ENCODE measurements around the gene TTC22.
A peak's percentile ranks its signal among the peaks of the same experiment; 100 is the strongest.
"Not testable (repeated sequence)": the region's sequence is repeated elsewhere in the genome, so short reads cannot be mapped to it uniquely, and the experiment has no call there.

TTC22 gene

DNA sequence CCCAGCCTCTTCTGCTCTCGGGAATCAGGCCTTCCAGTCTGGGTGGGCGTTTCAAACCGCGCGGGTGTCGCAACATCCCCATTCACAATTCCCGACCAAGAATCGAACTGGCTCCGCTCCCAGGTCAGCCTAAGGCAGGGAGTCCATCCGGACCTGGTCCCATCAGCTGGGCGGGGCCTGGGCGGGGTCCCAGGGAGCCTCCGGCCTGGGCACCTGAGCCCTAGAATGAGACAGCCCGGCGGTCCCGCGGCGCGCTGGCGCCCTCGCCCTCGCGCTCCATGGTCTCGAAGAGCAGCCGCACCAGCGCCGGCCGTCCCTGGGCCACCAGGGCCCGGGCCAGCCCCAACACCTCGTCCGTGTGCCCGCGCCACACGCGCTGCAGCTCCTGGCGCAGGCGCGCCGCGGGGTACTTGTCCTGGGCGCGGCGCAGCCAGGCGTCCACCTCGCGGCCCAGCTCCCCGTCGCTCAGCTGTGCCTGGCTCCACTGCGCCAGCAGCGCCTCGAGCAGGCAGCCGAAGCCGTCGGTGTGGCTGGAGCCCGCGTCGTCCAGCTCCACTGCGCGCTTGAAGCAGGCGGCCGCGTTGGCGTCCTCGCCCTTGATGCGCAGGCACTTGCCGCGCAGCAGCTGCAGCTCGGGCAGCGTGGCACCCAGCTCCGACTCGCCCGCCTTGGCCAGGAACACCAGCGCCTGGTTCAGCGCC is 19.9 kb downstream of the TTC22 start:
- DNase-seq = no peak

DNA sequence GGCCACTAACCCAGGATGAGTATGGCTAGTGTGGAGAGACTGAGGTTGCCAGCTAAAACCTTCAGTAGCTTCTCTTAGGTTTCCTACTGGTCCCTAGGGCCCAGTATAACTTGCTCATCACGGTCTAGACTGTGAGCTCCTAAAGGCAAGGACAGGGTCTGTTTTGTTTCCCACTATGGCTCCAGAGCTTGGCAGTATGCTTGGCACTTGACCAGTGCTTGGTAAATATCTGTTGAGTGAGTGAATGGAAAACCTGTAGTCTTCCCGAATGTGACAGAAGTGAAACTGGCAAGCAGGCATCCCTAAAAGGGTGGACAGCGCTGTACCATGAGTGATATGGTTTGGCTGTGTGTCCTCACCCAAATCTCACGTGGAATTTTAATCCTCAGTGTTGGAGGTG is 23.7 kb downstream of the TTC22 start:
- no peak for DNase-seq

DNA sequence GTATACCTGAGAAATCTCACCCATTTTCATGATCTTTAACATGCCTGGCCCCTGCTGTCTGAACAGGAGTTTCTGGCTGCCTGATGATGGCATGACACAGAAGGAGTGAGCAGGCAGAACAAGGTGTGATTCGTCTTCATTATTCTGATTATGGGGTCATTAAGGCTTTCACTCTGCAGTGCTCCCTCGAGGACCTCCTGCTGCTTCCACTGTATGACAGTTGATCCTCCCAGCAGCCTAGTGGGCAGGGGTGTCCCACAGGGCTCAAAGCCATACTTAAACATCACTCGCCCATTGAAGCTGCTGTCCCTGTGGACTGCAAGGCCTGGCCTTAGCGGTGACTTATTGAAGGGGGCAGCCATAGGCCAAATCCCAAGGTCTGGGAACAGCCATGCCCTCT is 24.1 kb downstream of the TTC22 start:
- no peak for DNase-seq

DNA sequence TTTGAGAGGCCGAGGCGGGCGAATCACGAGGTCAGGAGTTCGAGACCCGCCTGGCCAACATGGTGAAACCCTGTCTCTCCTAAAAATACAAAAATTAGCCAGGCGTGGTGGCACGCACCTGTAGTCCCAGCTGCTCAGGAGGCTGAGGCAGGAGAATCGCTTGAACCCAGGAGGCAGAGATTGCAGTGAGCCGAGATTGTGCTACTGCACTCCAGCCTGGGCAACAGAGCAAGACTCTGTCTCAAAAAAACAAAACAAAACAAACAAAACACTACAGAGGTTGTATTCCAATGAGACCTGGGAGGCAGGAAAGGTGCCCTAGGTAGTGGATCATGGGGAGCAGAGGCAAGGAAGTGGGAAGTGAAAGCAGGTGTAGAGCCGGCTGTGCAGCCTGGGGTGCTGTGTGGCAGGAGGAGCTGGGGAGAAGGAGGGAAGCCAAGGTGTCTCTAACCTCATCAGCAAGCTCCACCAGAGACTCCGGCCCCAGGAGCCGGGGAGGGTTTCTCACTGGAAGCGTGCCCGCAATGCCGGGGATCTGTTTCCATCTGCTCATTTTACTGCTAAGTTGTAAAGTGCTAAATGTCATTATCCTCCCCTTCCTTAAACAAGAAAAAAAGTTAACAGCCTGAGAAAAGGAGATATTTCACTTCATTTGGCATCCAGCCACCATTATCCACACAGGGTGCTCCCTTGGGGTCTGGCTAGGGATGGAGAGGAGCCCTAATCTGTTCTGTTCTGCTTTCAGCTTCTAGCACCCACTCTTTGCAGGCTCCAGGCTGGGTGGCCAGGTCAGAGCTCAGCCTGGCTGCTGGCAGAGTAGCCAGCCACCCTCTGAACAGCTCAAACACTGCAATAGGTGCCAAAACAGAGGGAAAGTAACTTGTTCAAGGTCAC is 25.0 kb downstream of the TTC22 start:
- DNase-seq = not testable (repeated sequence)

DNA sequence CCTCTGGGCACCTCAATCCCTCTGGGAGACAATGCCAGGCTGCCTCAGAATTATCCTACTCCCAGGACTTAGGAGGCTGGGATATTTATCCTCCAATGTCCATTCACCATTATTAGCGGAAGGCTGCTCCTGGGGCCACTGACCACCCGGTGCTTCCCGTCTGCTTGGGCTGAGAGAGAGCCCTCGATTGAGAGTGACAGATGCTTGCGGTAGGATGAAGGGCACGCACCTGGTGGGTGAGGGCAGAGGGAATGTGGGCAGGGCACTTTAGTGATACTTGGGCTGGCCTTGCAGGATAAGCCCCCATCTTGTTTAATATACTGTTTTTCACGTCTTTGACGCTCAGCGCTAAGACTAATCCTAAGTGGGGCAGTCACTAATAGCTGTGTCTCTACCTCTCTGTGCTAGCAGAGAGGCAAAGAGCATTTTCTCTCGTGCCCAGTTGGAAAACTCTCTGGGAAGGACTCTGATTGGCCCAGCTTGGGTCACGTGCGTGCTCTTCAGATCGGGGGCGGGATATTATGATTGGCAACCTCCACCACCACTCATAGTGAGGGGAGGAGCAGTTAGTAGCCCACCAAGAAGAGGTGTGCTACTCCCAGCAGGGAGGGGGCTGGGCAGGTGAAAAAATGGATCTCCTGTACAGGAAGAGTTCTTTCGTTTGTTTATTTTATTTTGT is 26.2 kb downstream of the TTC22 start:
- no peak for DNase-seq

DNA sequence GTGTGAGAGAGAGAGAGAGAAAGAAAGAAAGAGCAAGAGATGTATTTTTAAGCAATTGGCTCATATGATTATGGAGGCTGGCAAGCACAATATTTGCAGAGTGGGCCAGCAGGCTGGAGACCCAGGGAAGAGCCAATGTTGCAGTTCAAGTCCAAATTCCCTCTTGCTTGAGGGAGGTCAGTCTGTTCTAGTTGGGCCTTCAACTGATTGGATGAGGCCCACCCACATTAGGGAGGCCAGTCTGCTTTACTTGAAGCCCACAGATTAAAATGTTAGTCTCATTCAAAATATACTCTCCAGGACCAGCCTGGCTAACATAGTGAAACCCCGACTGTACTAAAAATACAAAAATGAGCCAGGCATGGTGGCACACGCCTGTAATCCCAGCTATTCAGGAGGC is 28.2 kb downstream of the TTC22 start:
- no peak for DNase-seq

DNA sequence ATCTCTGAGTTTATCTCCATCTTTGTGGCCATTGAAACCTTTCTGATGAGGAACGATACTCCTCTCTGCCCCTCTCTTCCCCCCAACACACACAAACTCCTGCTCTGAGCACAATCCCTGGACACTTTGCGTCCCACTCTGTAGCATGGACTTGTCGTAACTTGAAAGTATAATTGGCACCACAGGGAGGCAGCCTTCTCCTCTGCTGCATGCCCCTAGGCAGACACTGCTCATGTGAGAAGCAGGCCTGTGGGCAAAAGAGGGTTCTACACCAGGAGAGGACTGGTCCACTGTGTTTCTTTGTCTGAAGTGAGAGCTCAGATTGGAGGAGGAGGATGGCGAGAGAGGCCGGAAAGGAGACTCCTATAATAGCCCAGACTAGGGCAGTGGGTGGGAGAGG is 33.0 kb downstream of the TTC22 start:
- DNase-seq = no peak

DNA sequence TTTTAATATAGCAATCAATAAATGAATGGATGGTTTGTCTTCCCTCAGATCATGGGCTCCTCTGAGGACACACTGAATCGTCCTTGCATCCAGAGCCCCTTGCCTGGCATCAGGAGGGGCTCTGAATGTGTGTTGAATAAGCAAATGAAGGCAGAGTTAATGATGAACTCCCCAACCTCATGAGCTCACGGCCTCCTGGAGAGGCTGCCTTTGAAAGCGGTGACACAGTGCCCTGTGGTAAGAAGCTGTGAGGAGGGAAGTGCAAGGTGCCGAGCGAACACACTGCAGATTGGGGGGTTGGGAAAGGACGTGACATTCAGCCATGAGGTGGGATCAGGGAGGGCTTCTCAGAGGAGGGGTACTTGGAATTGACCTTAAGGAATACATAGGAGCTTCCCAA is 33.6 kb downstream of the TTC22 start:
- no peak for DNase-seq

DNA sequence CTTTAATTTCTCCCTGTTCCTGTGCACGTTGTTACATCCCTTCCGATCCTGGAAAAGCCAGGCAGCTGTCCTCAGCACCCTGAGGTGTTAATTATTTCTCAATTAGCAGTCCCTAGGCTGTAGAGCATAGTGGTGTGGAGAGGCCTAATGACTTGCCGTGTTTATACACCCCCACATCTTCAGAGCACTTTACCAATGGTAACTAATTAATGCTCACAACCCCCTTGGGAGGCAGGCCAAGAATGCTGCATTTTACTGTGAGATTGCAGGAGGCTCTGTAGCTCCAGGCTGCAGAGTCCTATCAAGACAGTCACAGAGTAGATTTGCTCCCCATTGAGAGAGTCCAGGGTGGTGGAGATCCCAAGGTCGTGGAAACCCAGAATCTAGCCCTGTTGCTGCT is 34.4 kb downstream of the TTC22 start:
- no peak for DNase-seq

DNA sequence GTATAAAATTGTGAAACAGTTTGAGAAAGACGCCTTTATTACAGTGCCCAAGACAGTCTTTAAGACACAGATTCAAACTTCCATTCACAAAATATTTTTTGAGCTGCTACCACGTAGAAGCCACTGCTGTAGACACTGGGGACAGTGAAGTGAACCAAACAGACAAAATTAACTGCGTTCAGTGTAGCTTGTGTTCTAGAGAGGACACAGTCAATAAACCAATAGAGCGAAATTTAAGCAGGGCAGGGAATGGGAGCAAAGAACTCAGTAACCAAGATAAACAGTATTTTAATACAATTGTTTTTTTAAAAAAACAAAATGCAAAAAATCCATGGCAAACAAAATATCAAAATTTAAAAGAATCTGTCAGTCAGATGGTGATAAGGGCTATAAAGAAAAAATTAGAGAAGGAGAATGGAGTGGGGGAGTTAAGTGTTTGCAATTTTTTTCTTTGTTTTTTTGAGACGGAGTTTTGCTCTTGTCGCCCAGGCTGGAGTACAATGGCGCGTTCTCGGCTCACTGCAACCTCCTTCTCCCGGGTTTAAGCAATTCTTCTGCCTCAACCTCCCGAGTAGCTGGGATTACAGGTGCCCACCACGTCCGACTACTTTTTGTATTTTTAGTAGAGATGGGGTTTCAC is 36.1 kb downstream of the TTC22 start:
- DNase-seq = no peak

DNA sequence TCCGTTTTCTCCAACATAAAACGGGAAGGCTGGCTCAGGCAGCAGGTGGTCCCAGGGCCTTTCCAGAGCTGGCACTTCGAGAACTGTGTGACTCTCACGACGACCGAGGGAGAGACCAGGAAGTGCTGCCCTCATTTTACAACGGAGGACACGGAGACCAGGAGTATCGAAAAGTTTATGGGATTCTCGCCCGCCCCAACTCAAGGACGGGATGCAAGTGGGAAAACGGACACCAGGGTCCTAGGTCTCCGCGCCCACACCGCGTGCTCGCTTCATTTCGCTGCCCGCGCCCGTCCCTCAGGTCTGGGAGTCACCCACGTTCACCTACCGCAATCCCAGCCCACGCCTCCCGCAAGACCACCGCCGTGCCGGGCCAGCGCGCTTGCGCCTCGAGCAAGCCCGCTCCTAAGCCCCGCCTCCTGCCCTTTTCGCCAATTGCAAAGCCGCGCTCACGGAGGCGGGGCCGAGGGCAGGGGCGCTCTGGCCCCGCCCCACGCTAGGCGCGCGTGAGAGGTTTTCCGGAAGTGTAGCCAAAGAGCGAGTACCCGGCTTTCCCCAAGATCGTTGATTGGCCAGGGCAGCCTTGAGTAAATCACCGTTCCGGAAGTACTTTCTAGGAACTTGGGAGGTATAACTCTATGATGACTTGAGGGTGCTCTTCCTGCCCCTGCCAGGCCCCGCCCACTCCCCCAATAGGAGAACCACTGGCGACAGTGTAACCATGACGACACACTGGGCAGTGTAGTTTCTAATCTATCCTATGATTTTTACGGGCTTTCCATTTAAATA is 36.8 kb downstream of the TTC22 start, which contains the start of gene PARS2:
PARS2 (minus strand) TSS at position 391 of the 789 bp plus-strand sequence. CDS start 5,362 bp downstream, outside the sequence.
- peak; percentile 96 for DNase-seq

DNA sequence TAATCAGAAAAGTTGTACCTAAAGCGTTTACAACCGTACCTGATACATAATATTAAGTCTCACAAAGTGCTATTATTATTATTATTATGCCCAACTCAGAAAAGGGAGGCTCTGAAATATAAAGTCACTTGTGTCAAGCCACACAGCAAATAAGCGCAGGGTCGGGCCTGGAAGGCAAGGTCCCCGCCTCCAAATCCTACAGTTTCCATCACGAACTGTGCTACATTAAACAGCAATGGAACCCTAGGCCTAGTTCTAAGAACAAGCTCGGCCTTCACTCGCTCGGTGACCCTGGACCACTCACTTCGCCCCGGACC is 37.3 kb downstream of the TTC22 start:
- peak; percentile 10 for DNase-seq

DNA sequence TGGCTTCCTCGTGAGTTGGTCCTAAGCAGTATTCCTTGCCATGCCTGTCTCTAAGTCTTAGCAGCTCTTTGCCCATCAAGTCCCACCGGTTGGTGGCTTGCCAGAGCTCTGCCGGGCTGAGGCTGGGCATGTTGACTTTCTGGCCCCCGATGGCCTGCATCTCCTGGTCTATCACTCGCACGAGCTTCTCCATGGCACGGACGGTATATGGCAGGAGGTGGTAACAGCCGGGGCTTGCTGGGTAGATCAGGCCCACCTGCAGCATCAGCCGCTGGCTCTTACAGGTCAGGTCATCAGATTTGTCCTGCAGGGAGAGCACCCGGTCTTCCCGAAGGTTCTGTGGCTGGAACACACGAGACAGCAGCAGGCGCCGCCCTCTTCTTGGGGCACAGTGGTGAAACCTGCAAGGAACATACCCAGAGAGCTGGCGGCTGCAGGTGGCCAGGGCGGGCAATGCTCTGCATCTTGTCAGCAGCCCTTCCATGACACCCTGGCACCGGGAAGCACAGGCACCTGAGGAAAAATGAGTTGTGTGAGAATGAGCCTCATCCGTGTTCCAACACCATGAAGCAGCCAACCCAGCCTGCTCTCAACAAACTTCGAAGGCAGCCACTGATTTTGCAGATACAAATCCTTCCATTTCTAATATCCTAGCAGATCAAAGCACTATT is 42.3 kb downstream of the TTC22 start:
- no peak for DNase-seq

DNA sequence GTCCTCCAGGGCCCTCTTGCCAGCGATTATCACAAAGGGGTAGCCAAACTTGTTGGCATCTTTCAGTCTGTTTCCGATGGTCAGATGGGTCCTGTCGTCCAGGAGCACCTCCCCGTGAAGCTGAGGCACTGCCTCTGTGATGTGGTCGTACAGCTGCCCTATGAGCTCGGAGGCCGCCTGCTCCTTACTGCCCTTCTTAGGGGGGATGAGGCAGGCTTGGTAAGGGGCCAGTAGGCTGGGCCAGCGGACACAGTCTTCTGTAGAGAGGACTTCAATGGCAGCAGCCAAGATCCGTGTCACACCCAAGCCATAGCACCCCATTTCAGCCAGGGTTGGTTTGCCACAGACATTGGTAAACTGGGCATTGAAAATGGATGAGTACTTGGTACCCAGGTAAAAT is 43.3 kb downstream of the TTC22 start:
- no peak for DNase-seq

DNA sequence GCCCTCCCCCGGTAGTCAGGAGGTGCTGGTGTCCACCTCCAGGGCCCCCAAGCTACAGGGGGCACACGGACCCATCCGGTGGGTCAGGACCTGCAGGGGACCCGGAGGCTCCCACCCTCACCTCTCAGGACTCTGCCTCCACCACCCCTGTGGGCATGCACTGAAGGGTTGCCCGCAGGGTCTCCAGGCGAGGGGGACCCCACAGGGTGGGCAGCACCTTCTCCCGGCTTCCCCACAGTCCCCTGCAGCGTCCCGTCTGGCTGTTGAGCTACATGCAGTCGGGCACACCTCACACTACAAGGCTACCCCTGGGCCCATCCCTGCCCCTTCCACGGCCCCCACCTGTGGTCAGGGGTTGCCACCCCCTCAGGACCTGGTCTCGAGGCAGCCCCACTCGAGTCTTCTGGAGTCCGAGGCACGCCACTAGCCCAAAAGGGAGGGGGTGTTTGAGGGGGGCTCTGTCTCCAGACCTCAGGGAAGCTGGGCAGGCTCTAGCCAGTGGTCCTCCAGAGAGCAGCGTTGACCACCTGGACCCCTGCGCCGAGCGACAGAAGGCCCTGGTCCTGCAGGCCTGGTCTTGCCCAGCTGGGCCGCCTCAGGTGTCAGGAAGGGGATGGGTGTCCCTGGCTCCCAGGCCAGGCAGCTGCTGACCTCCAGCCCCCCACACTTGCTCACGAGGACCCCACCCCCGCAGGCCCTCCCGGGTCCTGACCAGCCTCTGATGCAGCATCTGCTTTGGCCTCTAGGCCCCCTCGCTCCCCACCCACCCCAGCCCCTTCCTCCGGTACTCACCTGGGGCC is 46.4 kb downstream of the TTC22 start:
- no peak for DNase-seq

DNA sequence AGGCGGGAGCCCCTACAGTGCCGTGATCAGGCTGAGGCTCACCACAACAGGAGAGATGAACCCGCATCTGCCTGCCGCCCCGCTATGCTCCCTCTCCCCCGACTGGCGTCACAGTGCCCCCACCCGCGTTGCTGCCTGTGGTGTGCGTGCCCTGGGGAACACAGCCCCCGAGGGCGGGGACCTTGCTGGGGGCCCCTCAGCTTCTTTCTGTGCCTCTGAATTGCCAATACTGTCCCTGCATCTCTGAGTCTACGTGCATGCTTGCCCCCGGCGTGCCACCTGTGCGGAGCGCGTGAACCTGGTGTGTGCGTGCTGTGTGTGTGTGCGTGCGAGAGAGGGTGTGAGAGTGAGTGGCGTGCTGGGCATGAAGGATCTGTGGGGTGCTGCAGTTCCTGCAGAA is 47.1 kb downstream of the TTC22 start:
- DNase-seq = no peak

DNA sequence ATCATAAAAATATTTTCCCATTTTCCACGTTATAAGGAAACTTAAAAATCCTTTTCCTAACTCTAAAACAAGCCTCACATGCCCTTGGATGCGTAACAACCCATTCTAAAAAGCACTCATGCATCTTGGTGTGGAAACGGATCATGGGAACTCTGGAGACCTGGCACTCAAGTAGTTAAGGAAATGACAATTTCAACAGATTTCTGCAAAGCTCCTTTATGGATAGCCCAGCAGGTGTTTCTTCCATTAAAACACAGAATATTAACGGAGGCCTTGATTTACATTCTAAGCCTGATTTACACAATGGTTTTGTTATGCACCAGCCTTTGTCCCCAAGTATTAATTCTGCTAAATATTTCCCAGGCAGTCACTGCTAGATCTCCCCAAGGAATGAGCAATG is 49.7 kb downstream of the TTC22 start:
- DNase-seq = no peak

DNA sequence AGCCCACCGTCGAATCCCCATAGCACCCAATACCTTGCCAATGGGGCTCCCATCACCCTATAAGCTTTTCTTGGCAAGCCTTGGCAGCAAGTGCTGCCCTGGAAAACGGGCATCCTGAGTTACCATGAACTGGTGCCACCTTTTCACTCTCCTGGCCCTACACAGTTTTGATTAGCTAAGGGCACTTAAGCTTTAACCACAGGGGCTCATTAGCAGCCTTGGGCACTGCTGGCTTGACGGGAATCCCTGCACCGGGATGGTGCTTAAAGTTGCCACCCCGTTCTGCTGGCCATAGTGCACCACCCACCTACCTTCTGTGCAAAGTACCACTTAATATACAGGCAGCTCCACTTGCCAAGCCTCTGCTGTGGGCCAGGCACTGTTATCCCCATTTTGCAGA is 50.5 kb downstream of the TTC22 start:
- DNase-seq = no peak

DNA sequence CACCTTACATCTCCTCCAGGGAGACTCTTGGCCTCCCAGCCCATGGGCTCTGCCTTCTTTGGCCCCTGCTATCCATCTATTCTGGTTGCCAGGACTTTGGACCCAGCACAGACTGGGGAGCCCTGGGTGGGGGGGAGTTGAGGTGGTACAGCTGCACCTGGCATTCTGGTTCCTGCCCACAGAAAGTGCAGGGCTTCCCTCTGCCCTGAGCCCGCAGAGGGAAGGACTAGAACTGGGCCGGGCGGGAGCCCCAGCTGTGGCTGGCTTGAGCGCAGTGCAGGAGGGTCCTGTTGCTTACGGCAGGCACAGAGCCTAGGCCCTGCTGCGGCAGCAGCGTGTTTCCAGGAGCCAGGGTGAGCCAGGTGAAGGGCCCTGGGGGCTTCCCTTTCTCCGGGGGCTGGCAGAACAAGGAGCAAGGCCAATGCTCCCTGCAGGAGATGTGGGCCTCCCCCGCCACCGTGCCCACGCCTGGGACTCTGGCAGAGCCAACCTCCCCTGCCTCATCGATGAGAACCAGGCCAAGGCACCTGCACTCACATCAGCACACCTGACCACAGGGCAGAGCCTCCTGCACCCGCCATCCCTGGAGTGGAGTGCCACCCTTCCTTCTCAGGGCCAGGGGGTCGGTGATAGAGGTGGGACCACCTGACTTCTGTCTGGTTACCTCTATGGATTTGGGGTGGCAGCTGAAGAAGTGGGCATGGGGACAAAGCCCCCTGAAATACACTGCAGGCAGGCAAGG is 52.9 kb downstream of the TTC22 start:
- no peak for DNase-seq

DNA sequence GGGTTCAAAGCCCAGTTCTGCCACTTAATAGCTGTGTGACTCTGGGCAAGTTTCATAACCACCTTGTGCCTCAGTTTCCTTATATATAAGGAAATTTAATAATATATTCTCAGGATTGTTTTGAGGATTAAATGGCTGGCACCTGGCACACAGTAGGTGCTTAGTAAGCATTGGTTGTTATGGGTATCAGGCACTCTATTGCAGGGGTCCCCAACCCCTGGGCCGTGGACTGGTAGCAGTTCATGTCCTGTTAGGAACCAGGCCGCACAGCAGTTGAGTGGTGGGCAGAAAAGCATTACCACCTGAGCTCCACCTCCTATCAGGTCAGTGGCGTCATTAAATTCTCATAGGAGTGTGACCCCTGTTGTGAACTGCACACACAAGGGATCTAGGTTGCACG is 55.3 kb downstream of the TTC22 start:
- DNase-seq = no peak

All from stimulated activated CD4-positive, alpha-beta T cell treated with anti-CD3 and anti-CD28 coated beads, Interleukin-12 subunit alpha, Interleukin-12 subunit beta, amount 100 ng/mL, for 4 hours (primary cell).